Panc1 (cell line): Measurements from ENCODE around the gene PLCH1. TPM values are rescaled to one million over a fixed set of nuclear protein-coding genes. Genes with fewer than 3 reads are reported as not detected.

Source experiments
- ATAC-seq: fragments of 200-7000 bp; cut with Tn5 transposase; 2 replicates; pipeline ENCODE4 v1.9.1; 2020; ENCODE audit warnings: mild to moderate bottlenecking, moderate library complexity
- BruUV-seq: library from RNA; stranded (reverse); fragments of 400-500 nt; replicated peaks from 2 replicates; lab custom pipeline; 2021; lab: Mats Ljungman, UMichigan
- CTCF ChIA-PET: fragments of 300-600 bp; sonication (Branson Sonifier 250); formaldehyde crosslinking; loops from one replicate; lab custom pipeline; 2022; ENCODE audit warnings: antibody characterized with exemption; lab: Charles Lee
- POLR2A ChIA-PET: fragments of 300-600 bp; sonication (Branson Sonifier 250); formaldehyde crosslinking; loops from one replicate; lab custom pipeline; 2022; ENCODE audit warnings: antibody characterized with exemption; lab: Charles Lee
- DNase-seq: peaks from one replicate; pipeline ENCODE4 v3.0.0-alpha.2; 2010; ENCODE audit warnings: low read depth, low spot score
- H3K27ac ChIP-seq: 2 replicates; pipeline ENCODE4 v1.5.1; 2011; ENCODE audit warnings: mild to moderate bottlenecking, low read length, inconsistent platforms
- H3K27me3 ChIP-seq: fragments of 200-500 bp; sonication (Bioruptor generic); 2 replicates; pipeline ENCODE4 v1.6.0; 2014; ENCODE audit warnings: low read length, inconsistent platforms; ENCODE audit not compliant: control insufficient read depth, insufficient read depth
- H3K36me3 ChIP-seq: fragments of 200-500 bp; sonication (Bioruptor generic); 2 replicates; pipeline ENCODE4 v1.5.1; 2014; ENCODE audit warnings: inconsistent platforms, mild to moderate bottlenecking, low read length, moderate library complexity; ENCODE audit not compliant: control insufficient read depth, insufficient read depth
- H3K4me1 ChIP-seq: 2 replicates; pipeline ENCODE4 v1.5.1; 2011; ENCODE audit warnings: inconsistent platforms, mild to moderate bottlenecking, low read length, moderate library complexity; ENCODE audit not compliant: control insufficient read depth, insufficient read depth
- H3K4me3 ChIP-seq, 2 experiments: 2 replicates each; pipeline ENCODE4 v1.5.1; 2011 to 2012; ENCODE audit warnings: low read depth in 2 of 2, low read length in 2 of 2, mild to moderate bottlenecking in 2 of 2, inconsistent platforms in 1 of 2, moderate library complexity in 1 of 2
- H3K9me3 ChIP-seq: fragments of 200-500 bp; sonication (Bioruptor generic); 2 replicates; pipeline ENCODE4 v1.5.1; 2014; ENCODE audit warnings: low read depth, mild to moderate bottlenecking, inconsistent platforms, low read length, moderate library complexity; ENCODE audit not compliant: control insufficient read depth, insufficient read depth
- POLR2AphosphoS5 ChIP-seq: IDR thresholded peaks from 2 replicates; pipeline ENCODE4 v1.6.1; 2012; ENCODE audit warnings: mild to moderate bottlenecking, low read depth, low read length, moderate library complexity
- SIN3A ChIP-seq: IDR thresholded peaks from 2 replicates; pipeline ENCODE4 v1.6.1; 2012; ENCODE audit warnings: low read depth, mild to moderate bottlenecking, low read length, moderate library complexity, borderline replicate concordance; ENCODE audit not compliant: insufficient read depth
- TCF7L2 ChIP-seq: IDR thresholded peaks from 2 replicates; pipeline ENCODE4 v1.6.1; 2011; ENCODE audit warnings: mild to moderate bottlenecking, low read depth, low read length, inconsistent platforms
- in situ Hi-C: cut with HindIII; loops from 2 replicates; pipeline ENCODE4 v1.10.0; 2016; ENCODE audit warnings: low sequenced_read_pairs, low pct_unique_long_range_greater_than_20kb
- intact Hi-C: fragments of 100-400 bp; cut with micrococcal nuclease; formaldehyde crosslinking; loops from one replicate; pipeline ENCODE4 v1.10.0; 2022; ENCODE audit not compliant: unreplicated experiment
- total RNA-seq: library from RNA; stranded (reverse); gene quantifications from one replicate; pipeline ENCODE4 v1.2.1, GENCODE V29; 2021; ENCODE audit not compliant: unreplicated experiment
- TF ChIP-seq, protein P1 (sequence below): fragments of 450-650 bp; IDR thresholded peaks from 2 replicates; pipeline ENCODE4 v1.5.1; 2017; ENCODE audit warnings: mild to moderate bottlenecking
- TF ChIP-seq, protein P2 (sequence below), 2 experiments: IDR thresholded peaks; 2 replicates each; pipeline ENCODE4 v1.6.1; 2011 to 2012; ENCODE audit warnings: low read depth in 2 of 2, control low read depth in 1 of 2, low read length in 1 of 2, mild to moderate bottlenecking in 1 of 2, moderate library complexity in 1 of 2; ENCODE audit not compliant: insufficient read depth in 1 of 2

Gene PLCH1
- total RNA-seq, 1 experiment from 2014 or later, result 0.03 TPM

DNA sequence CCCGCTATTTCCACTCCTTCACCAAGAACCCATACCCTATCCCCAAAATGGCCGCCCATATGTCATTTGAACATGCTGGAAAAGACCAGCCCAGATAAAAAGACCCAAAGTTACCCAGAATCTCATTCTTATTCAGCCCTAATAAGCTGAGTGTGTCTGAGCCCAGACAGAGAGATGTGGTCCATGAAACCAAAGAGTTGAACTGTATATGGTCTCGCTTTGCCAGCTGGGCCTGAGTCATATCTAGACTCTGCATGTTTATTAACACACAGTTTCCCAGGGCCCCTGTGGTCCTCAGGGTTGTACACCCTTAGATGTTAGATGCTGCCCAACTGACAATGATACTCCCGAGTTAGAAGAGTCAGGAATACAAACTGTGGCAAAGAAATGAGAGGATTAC lies 249.5 kb downstream of the PLCH1 start:
- TF ChIP-seq, protein P1, sequence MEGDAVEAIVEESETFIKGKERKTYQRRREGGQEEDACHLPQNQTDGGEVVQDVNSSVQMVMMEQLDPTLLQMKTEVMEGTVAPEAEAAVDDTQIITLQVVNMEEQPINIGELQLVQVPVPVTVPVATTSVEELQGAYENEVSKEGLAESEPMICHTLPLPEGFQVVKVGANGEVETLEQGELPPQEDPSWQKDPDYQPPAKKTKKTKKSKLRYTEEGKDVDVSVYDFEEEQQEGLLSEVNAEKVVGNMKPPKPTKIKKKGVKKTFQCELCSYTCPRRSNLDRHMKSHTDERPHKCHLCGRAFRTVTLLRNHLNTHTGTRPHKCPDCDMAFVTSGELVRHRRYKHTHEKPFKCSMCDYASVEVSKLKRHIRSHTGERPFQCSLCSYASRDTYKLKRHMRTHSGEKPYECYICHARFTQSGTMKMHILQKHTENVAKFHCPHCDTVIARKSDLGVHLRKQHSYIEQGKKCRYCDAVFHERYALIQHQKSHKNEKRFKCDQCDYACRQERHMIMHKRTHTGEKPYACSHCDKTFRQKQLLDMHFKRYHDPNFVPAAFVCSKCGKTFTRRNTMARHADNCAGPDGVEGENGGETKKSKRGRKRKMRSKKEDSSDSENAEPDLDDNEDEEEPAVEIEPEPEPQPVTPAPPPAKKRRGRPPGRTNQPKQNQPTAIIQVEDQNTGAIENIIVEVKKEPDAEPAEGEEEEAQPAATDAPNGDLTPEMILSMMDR, result no peak
- TF ChIP-seq, protein P2, sequence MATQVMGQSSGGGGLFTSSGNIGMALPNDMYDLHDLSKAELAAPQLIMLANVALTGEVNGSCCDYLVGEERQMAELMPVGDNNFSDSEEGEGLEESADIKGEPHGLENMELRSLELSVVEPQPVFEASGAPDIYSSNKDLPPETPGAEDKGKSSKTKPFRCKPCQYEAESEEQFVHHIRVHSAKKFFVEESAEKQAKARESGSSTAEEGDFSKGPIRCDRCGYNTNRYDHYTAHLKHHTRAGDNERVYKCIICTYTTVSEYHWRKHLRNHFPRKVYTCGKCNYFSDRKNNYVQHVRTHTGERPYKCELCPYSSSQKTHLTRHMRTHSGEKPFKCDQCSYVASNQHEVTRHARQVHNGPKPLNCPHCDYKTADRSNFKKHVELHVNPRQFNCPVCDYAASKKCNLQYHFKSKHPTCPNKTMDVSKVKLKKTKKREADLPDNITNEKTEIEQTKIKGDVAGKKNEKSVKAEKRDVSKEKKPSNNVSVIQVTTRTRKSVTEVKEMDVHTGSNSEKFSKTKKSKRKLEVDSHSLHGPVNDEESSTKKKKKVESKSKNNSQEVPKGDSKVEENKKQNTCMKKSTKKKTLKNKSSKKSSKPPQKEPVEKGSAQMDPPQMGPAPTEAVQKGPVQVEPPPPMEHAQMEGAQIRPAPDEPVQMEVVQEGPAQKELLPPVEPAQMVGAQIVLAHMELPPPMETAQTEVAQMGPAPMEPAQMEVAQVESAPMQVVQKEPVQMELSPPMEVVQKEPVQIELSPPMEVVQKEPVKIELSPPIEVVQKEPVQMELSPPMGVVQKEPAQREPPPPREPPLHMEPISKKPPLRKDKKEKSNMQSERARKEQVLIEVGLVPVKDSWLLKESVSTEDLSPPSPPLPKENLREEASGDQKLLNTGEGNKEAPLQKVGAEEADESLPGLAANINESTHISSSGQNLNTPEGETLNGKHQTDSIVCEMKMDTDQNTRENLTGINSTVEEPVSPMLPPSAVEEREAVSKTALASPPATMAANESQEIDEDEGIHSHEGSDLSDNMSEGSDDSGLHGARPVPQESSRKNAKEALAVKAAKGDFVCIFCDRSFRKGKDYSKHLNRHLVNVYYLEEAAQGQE (IDR thresholded peaks at IDR 0.05; ENCODE audit: insufficient read depth in 1 of 2, low read depth in 2 of 2, low read length in 1 of 2), result no peak
- no peak for TF ChIP-seq TCF7L2
- TF ChIP-seq POLR2AphosphoS5, result no peak
- no peak for TF ChIP-seq SIN3A

DNA sequence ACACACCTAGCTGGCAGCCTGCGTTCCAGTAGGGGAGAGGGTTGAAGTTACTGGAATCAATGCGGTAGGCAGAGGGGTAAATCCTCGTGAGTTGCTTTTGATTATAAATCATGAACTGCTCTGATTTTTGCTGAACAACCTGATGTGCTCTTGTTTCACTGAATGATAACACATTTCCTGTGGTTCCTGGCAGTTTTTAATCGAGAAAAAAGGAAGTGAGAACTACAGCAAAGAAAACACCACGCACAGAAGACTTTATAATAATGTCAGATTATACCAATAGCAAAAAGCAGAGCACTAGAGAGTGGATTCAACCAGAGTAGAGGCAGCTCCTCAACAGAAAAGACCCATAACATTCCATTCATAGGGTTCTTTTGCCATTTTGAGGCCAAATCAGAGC lies 250.5 kb downstream of the PLCH1 start:
- CTCF ChIA-PET, result no interaction called here
- DNase-seq, result no peak
- in situ Hi-C loops, result no loop called here
- POLR2A ChIA-PET, result interaction anchor here (0.6 kb wide), 1 partner anchor 30 kb away, joined by 3 read pairs; no protein-coding TSS in a partner anchor
- no peaks in the 10 kb centered on the region; the same call in 1 of the 2 replicates for H3K27me3 ChIP-seq
- no peaks in the 10 kb centered on the region for H3K36me3 ChIP-seq
- intact Hi-C loops, result no loop called here
- TF ChIP-seq SIN3A (no peak), POLR2AphosphoS5 (no peak), TCF7L2 (no peak)
- TF ChIP-seq, protein P2 (IDR thresholded peaks at IDR 0.05; ENCODE audit: insufficient read depth in 1 of 2, low read depth in 2 of 2, low read length in 1 of 2), result no peak
- TF ChIP-seq, protein P1, result no peak
- H3K4me1 ChIP-seq, result no peaks in the 10 kb centered on the region
- no peak overlapping the region for H3K27ac ChIP-seq
- H3K9me3 ChIP-seq, result no peaks in the 10 kb centered on the region
- H3K4me3 ChIP-seq, result no peak overlapping the region
- no TSS peak for BruUV-seq
- no peak for ATAC-seq

More for the DNA sequence above, 249.5 kb downstream of the PLCH1 start:
- no TSS peak for BruUV-seq
- Histone ChIP-seq H3K27me3 (no peaks in the 10 kb centered on the region; the same call in 1 of the 2 replicates), H3K4me1 (no peaks in the 10 kb centered on the region), H3K9me3 (no peaks in the 10 kb centered on the region), H3K27ac (no peak overlapping the region), H3K36me3 (no peaks in the 10 kb centered on the region), H3K4me3 (no peak overlapping the region)
- no peak for DNase-seq
- POLR2A ChIA-PET, result no interaction called here
- in situ Hi-C loops (no loop called here), intact Hi-C loops (no loop called here)
- CTCF ChIA-PET, result no interaction called here
- ATAC-seq, result no peak
